Measurements from ENCODE around the gene ROBO1.

DNA sequence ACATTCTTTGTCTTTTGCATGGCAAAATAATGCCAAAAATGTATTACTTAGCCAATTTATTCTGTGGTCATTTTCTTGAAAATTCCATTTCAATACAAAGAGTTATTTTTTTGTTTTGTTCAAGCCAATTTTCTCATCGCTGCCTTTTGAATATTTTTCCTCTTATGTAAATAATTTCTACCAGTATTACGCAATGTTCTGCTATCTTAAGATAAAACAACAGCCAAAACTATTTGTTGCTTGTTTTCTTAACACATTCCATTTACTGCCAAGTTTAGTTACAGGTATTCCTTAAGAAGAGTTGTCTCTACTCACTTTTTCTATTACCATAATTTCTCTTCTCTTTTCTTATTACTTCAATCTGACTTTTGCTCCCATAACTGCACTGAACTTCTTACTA lies 163.1 kb downstream of the ROBO1 start:
- TF ChIP-seq, protein P1, sequence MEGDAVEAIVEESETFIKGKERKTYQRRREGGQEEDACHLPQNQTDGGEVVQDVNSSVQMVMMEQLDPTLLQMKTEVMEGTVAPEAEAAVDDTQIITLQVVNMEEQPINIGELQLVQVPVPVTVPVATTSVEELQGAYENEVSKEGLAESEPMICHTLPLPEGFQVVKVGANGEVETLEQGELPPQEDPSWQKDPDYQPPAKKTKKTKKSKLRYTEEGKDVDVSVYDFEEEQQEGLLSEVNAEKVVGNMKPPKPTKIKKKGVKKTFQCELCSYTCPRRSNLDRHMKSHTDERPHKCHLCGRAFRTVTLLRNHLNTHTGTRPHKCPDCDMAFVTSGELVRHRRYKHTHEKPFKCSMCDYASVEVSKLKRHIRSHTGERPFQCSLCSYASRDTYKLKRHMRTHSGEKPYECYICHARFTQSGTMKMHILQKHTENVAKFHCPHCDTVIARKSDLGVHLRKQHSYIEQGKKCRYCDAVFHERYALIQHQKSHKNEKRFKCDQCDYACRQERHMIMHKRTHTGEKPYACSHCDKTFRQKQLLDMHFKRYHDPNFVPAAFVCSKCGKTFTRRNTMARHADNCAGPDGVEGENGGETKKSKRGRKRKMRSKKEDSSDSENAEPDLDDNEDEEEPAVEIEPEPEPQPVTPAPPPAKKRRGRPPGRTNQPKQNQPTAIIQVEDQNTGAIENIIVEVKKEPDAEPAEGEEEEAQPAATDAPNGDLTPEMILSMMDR (IDR thresholded peaks at IDR 0.05) = no peak
- no peak for TF ChIP-seq POLR2A (IDR thresholded peaks at IDR 0.05)

Data from thyroid gland (tissue), 4 donors.